ENCODE measurements around the gene SUGCT. TPM values are rescaled to one million over a fixed set of nuclear protein-coding genes. Genes with fewer than 3 reads are reported as not detected.

The SUGCT gene
- total RNA-seq, 1 experiment from 2014 or later: 5.4 TPM

GRCh38 chr7:40493609-40494051 lies 358.8 kb downstream of the SUGCT start:
- Histone ChIP-seq H3K27ac (ENCODE audit: insufficient read length, low read depth, low read length) (no peak overlapping the region), H3K4me2 (ENCODE audit: insufficient read depth, insufficient read length, low read length) (no peak overlapping the region), H3K9ac (ENCODE audit: extremely low read depth, insufficient read length, low read length) (no peak overlapping the region), H3K9me3 (ENCODE audit: control insufficient read depth, low read depth, low read length) (no peaks in the 10 kb centered on the region), H2BK5ac (ENCODE audit: insufficient read length, low read length) (no peak overlapping the region), H3K4ac (ENCODE audit: low read depth, low read length) (no peak overlapping the region), H2AFZ (ENCODE audit: low read length) (no peak overlapping the region), H3K79me2 (ENCODE audit: insufficient read depth, low read length) (no peaks in the 10 kb centered on the region), H4K5ac (ENCODE audit: insufficient read length, low read depth, low read length) (no peak overlapping the region), H3K23me2 (ENCODE audit: insufficient read length, low read depth, low read length, poor library complexity, severe bottlenecking) (no peaks in the 10 kb centered on the region), H3K14ac (ENCODE audit: insufficient read depth, low read length) (no peak overlapping the region), H2BK15ac (ENCODE audit: low read depth, low read length) (no peak overlapping the region), H3K27me3 (ENCODE audit: insufficient read depth, low read length) (no peaks in the 10 kb centered on the region), H2AK5ac (ENCODE audit: insufficient read length, low read length) (no peak overlapping the region), H2BK20ac (ENCODE audit: low read depth, low read length, poor library complexity, severe bottlenecking) (no peak overlapping the region), H4K91ac (ENCODE audit: insufficient read length, low read depth, low read length) (no peak overlapping the region), H3T11ph (ENCODE audit: low read length) (no peak overlapping the region), H2BK120ac (ENCODE audit: low read depth, low read length, poor library complexity, severe bottlenecking) (no peak overlapping the region), H3K23ac (ENCODE audit: insufficient read length, low read depth, low read length) (no peak overlapping the region), H4K8ac (replicated peaks; ENCODE audit: insufficient read length, low read depth, low read length) (no peak overlapping the region), H3K18ac (ENCODE audit: insufficient read length, low read depth, low read length) (no peak overlapping the region), H3K4me1 (ENCODE audit: insufficient read depth, low read length) (no peaks in the 10 kb centered on the region; the same call in 1 of the 2 replicates), H3K79me1 (ENCODE audit: insufficient read depth, low read depth, low read length, poor library complexity, severe bottlenecking) (no peaks in the 10 kb centered on the region), H2BK12ac (ENCODE audit: insufficient read length, low read depth, low read length) (no peak overlapping the region), H4K20me1 (ENCODE audit: control insufficient read depth, insufficient read depth, insufficient read length) (no peaks in the 10 kb centered on the region), H3K56ac (ENCODE audit: insufficient read length, low read depth, low read length) (no peak overlapping the region)
- TF ChIP-seq, protein P1, sequence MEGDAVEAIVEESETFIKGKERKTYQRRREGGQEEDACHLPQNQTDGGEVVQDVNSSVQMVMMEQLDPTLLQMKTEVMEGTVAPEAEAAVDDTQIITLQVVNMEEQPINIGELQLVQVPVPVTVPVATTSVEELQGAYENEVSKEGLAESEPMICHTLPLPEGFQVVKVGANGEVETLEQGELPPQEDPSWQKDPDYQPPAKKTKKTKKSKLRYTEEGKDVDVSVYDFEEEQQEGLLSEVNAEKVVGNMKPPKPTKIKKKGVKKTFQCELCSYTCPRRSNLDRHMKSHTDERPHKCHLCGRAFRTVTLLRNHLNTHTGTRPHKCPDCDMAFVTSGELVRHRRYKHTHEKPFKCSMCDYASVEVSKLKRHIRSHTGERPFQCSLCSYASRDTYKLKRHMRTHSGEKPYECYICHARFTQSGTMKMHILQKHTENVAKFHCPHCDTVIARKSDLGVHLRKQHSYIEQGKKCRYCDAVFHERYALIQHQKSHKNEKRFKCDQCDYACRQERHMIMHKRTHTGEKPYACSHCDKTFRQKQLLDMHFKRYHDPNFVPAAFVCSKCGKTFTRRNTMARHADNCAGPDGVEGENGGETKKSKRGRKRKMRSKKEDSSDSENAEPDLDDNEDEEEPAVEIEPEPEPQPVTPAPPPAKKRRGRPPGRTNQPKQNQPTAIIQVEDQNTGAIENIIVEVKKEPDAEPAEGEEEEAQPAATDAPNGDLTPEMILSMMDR (conservative IDR thresholded peaks at IDR 0.05): no peak
- DNase-seq: no peak
- Mint-ChIP-seq H3K9me3 (no peaks in the 10 kb centered on the region; a peak in 1 of 5 replicates), H3K27ac (peak overlapping the region in 1 of 3 experiments; percentile 21; a peak in 1 of 7 replicates), H3K27me3 (ENCODE audit: low read depth) (no peaks in the 10 kb centered on the region), H3K36me3 (ENCODE audit: insufficient read depth in 1 of 3, low read depth in 3 of 3) (no peaks in the 10 kb centered on the region), H3K4me3 (no peak overlapping the region), H3K4me1 (no peaks in the 10 kb centered on the region)
- no CpG with 5 or more reads among the region's 5 CpGs for WGBS (ENCODE audit: extremely low coverage, insufficient read length, low lambda C conversion rate)
